HG03060 (cell line): ENCODE measurements around the gene FLNA.
"Not testable (repeated sequence)": the region's sequence is repeated elsewhere in the genome, so short reads cannot be mapped to it uniquely, and the experiment has no call there.

Source experiments
- ATAC-seq: cut with Tn5 transposase; IDR thresholded peaks from one replicate; pipeline ENCODE4 v1.9.1; 2021; ENCODE audit warnings: low read depth, moderate number of reproducible peaks; ENCODE audit not compliant: unreplicated experiment

Gene FLNA

GRCh38 chrX:154310616-154311536 lies 63.6 kb downstream of the FLNA start:
- ATAC-seq = no peak

- no peak for ATAC-seq
Measured at GRCh38 chrX:154309041-154309775, 65.2 kb downstream of the FLNA start.

- ATAC-seq = no peak
Measured at GRCh38 chrX:154308108-154308946, 66.1 kb downstream of the FLNA start.

GRCh38 chrX:154307202-154307601 lies 67.2 kb downstream of the FLNA start:
- no peak for ATAC-seq

GRCh38 chrX:154305541-154306205 lies 68.8 kb downstream of the FLNA start:
- no peak for ATAC-seq

GRCh38 chrX:154304846-154305245 lies 69.6 kb downstream of the FLNA start:
- no peak for ATAC-seq

GRCh38 chrX:154303476-154303875 lies 71.0 kb downstream of the FLNA start:
- ATAC-seq = no peak

- not testable (repeated sequence) for ATAC-seq
Measured at GRCh38 chrX:154302998-154303397, 71.4 kb downstream of the FLNA start.

GRCh38 chrX:154300816-154301215 lies 73.6 kb downstream of the FLNA start:
- ATAC-seq = no peak
